Measurements from ENCODE around the gene DCAF8.
A peak's percentile ranks its signal among the peaks of the same experiment; 100 is the strongest.
"Not testable (repeated sequence)": the region's sequence is repeated elsewhere in the genome, so short reads cannot be mapped to it uniquely, and the experiment has no call there.

Gene DCAF8

DNA sequence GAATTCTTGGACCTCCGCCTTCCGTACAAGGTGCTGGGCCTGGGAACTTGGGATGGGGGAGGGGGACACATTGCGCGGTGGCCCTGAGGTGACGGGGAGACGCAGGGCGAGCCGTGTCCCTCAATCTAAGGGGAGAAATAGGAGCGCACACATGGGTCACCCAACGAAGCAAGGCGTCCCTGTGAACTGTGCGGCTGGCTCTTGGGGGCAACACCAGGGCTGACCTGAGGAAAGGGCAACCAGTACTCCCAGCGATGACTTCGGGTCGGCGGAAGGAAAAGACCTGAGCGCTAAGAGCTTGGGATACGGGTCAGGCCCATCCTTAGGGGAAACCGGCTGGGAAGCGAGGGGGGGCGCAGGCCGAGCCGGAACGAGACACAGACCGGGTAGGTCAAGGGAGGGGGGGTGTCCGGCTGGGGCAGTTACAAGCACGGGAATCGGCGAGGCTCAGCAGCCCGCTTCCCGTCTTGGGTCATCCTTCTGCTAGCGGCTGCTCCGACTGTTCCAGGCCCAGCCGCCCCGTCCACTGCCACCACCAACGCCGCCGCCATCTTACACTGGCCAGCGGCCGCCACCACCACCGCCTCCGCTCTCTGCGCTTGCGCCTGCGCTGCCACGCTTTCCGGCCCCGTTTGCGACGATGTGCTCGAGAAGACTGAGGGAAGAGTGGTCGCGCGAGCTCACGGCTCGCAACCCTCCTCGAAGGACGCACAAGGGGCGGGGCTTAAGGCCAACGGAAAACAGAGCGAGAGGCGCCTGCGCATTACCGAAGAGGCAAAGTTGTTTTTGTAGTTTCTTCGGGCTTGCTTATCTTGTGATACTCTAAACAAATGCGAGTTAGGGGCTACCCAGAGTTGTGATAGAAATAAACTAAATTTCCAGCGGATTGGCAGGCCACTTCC, at the start of gene DCAF8:
TSS of gene DCAF8 (minus strand) at position 657 of the 902 bp plus-strand sequence. CDS start 18,541 bp downstream, outside the sequence.
- H3K27me3 Mint-ChIP-seq, result no peaks in the 10 kb centered on the region
- no peaks in the 10 kb centered on the region for H3K9me3 Mint-ChIP-seq
- H3K4me3 Mint-ChIP-seq, result peak within 1 kb of the TSS; percentile 94
- H3K36me3 Mint-ChIP-seq (ENCODE audit: low read depth), result peaks cover 46% of the 10 kb centered on the region
- peak; percentile 97 for DNase-seq
- H3K27ac Mint-ChIP-seq, result peak within 1 kb of the TSS; percentile 99
- H3K4me1 Mint-ChIP-seq (ENCODE audit: low read depth), result peaks cover 53% of the 10 kb centered on the region

DNA sequence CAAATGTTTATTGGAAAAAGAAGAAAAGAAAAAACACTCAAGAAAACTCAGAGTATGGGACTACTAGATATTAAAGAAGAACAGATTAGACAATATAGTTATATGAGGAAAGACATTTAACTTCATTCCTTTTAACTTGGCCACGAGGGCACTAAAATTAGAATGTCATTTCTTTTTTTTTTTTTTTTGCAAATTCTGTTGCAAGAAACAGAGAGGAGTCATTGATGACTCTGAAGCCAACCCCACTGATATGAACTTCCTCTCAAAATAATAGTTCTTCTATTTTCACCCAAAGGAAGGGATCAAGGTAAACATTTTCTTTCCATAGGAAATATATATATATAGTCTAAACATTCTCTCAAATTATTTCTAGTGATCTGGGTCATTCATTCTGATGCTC, 47.2 kb upstream of the DCAF8 start:
- Mint-ChIP-seq H3K9me3 (no peaks in the 10 kb centered on the region), H3K4me1 (ENCODE audit: low read depth) (no peaks in the 10 kb centered on the region), H3K27ac (peak overlapping the region; percentile 60), H3K36me3 (ENCODE audit: low read depth) (peaks cover 95% of the 10 kb centered on the region), H3K4me3 (no peak overlapping the region), H3K27me3 (no peaks in the 10 kb centered on the region)
- no peak for DNase-seq

DNA sequence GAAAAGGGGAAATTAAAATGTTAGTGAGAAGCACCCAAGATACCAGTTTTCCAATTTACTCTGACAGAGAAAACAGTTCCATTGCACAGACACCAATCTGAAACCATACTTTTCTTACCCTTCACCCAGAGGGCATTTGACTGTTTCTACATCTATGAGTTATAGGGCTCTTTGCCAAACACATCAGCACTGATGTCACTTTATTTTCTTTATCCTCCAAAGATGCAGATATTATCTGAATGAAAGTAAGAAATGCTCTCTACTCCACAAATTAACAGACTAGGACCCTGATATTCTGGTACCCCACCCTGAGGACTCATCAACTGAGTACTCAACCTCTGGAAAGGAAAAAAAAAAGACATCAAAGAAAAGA, 46.8 kb upstream of the DCAF8 start:
- Mint-ChIP-seq H3K4me3 (no peak overlapping the region), H3K27me3 (no peaks in the 10 kb centered on the region), H3K9me3 (no peaks in the 10 kb centered on the region), H3K27ac (peak overlapping the region; percentile 60), H3K4me1 (ENCODE audit: low read depth) (no peaks in the 10 kb centered on the region), H3K36me3 (ENCODE audit: low read depth) (peaks cover 93% of the 10 kb centered on the region)
- DNase-seq, result no peak

DNA sequence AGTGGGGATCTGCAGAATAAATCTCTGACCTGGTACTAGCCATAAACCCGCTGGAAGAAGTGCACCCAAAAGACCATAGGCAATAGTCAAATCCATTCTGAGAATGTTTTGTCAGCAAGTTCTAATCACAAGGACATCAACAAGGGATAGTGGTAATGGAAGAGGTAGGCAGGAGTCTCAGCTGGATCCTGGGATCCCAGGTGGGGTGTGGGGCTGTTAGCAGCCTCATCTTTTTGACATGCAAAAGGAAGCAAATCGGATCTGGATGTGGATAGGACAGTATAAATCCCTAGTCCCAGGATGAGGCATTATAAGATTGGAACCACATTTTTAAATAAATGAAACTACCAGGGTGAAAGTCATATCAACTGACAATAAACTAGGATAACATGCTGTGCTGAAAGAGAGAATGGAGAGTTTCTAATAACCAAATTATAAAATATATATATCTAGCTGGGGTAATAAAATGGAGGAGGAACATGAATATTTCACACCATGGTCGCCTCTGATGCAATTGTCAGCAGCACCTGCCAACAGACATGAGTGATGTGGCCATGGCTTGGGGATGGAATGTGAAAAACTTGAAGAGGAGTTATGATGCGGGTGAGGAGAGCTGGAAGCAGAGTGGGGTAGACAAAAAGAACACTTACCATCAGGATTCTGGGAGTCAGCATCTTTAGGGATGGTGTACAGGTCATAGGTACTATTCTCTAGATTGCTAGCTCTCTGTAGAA, 46.3 kb upstream of the DCAF8 start:
- Mint-ChIP-seq H3K4me3 (no peak overlapping the region), H3K27ac (peak overlapping the region; percentile 42), H3K36me3 (ENCODE audit: low read depth) (peaks cover 91% of the 10 kb centered on the region), H3K27me3 (no peaks in the 10 kb centered on the region), H3K9me3 (no peaks in the 10 kb centered on the region), H3K4me1 (ENCODE audit: low read depth) (no peaks in the 10 kb centered on the region)
- no peak for DNase-seq

DNA sequence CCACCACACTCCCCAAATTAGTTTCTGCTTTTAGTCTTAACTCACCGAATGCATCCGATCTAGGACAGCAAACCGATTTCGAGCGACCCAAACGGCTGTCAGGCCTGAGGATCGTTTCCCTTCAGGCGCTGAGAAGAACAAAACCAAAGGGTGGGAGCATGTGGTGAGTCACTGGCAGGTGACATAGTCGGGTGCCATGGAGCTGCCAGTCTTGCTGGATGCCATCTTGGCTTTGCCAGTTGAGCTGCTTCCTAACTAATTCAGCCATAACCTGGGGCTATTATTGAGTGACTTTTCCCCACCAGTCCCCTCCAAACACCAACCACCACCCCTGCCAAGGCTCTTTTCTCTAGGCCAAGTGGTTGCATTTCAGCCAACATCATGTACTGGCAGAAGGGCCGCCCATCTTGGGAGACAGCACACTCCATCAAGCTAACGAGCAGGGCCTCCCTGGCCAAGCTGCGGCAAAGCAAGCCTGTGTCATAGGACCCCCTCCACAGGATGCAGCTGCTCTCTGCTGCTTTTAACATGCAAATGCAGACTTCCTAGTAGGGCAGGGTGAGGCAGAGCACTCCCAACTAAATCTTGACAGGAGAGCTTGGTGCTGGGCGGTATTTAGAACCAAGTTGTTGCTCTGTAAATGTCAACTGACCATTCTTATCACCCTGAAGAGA, 44.9 kb upstream of the DCAF8 start:
- Mint-ChIP-seq H3K9me3 (no peaks in the 10 kb centered on the region), H3K27ac (peak overlapping the region; percentile 26), H3K27me3 (no peaks in the 10 kb centered on the region), H3K4me3 (no peak overlapping the region), H3K36me3 (ENCODE audit: low read depth) (peaks cover 86% of the 10 kb centered on the region), H3K4me1 (ENCODE audit: low read depth) (no peaks in the 10 kb centered on the region)
- no peak for DNase-seq

DNA sequence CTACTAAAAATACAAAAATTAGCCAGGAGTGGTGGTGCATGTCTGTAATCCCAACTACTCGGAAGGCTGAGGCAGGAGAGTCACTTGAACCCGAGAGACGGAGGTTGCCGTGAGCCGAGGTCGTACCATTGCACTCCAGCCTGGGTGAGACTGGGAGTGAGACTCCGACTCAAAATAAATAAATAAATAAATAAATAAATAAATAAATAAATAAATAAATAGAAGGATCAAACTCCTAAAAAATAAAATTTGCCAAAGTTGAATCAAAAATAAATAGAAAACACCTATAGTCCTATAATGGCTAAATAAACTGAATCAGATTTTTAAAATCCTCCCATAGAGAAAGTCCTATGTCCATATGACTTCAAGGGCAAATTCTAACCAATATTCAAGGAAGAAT, 37.8 kb upstream of the DCAF8 start:
- no peaks in the 10 kb centered on the region for H3K9me3 Mint-ChIP-seq
- no peak overlapping the region for H3K27ac Mint-ChIP-seq
- no peaks in the 10 kb centered on the region for H3K4me1 Mint-ChIP-seq (ENCODE audit: low read depth)
- H3K4me3 Mint-ChIP-seq, result no peak overlapping the region
- DNase-seq, result no peak
- no peaks in the 10 kb centered on the region for H3K27me3 Mint-ChIP-seq
- peaks cover 75% of the 10 kb centered on the region for H3K36me3 Mint-ChIP-seq (ENCODE audit: low read depth)

DNA sequence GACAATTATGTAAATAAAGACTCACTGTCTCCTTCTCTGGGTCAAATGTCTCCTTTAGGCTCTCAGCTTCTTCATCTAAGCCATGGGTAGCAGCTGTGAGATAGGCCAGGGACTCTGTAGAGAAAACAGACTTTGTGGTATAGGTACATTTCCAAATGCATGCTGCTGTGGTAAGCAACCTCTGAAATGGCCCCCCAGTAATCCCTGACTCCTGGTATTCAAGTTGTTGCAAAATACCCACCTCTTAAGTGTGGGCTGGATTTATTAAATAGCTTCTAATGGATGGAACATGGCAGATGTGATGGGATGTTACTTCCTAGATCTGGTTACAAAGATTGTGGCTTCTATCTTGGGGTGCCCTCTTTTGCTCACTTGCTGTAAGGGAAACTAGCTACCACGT, 33.7 kb upstream of the DCAF8 start:
- no peak overlapping the region for H3K4me3 Mint-ChIP-seq
- peaks cover 1% of the 10 kb centered on the region for H3K4me1 Mint-ChIP-seq (ENCODE audit: low read depth)
- no peaks in the 10 kb centered on the region for H3K9me3 Mint-ChIP-seq
- peak overlapping the region; percentile 50 for H3K27ac Mint-ChIP-seq
- H3K36me3 Mint-ChIP-seq (ENCODE audit: low read depth), result peaks cover 95% of the 10 kb centered on the region
- DNase-seq, result no peak
- no peaks in the 10 kb centered on the region for H3K27me3 Mint-ChIP-seq

DNA sequence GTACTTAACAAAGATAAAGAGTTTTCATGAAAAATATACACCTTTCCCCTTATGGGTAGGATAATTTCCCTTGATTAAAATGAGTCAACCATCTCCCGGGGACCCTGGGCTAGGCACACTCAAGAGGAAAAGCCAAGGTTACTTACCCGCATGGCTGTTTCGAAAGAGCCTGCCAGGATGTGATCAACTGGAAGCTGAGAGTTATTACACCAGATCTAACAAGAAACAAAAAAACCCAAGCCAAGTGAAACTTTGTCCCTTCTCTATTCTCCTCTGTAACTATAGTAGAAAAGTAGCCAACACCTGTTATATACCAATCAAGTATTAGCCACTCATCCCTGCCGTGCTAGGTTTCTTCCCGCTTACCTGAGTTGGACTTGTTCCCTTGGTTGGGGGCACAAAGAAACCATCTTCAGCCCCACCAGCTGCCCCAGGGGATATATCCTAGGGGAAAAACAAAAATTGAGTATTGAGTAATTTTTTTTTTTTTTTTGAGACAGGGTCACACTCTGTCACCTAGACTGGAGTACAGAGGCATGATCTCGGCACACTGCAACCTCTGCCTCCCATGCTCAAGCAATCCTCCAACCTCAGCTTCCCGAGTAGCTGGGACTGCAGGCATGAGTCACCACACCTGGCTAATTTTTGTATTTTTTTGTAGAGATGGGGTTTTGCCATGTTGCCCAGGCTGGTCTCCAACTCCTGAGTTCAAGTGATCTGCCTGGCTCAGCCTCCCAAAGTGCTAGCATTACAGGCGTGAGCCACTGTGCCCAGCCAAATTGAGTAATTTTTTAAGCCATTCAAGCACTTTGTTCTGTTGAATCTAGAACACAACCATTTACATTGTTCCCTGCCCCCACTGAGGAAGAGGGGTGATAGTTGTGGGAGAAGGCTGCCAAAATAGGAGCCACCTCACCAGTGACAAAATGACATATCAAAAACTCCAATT, 30.9 kb upstream of the DCAF8 start:
- no peak for DNase-seq
- no peaks in the 10 kb centered on the region for H3K9me3 Mint-ChIP-seq
- peak overlapping the region; percentile 58 for H3K27ac Mint-ChIP-seq
- H3K27me3 Mint-ChIP-seq, result no peaks in the 10 kb centered on the region
- H3K36me3 Mint-ChIP-seq (ENCODE audit: low read depth), result peaks cover 98% of the 10 kb centered on the region
- H3K4me3 Mint-ChIP-seq, result no peak overlapping the region
- H3K4me1 Mint-ChIP-seq (ENCODE audit: low read depth), result peaks cover 1% of the 10 kb centered on the region

DNA sequence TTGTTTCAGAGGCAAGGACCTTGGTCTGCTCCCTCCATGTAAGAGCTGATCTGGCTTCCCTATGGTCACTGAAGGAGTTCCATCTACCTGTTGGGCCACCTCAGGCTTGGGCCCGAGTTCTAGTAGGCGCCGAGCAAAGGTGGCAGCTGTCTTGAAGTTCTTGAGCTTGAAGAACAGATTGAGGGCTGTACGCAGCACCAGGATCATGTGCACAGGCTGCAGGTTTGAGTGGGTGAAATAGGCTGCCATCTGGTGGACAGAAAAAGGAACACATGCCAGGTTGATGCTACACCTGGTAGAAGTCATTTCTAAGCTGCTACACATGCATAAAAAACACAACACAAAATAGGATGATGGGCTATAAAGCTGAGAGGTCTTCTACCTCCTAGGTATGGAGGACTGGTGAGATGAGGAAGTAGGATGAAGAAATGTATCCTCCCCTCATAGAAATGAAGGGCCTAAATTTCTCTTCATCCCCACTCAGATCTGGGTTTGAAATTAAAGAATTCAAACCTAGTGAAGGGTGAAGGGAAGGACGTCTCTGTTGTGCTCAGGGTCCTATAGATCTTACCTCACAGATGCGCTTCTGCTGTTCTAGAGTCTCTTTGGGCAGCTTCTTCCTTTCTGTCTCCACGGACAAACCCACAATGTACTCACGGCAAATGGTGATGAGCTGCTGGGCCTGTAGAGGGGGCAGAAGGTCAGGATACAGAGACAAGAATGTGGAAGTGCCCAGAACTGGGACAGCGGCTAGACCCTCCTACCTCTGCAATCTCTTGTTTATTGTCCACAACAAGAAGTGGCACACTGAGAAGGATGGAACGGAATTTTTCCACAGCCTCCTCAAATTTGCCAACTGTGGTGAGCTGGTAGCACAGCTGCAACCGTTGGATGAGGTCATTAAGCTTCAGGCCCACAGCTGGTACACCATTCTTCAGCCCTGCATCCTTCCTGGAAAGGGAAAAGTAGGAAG, 29.2 kb upstream of the DCAF8 start:
- H3K36me3 Mint-ChIP-seq (ENCODE audit: low read depth), result peaks cover 83% of the 10 kb centered on the region
- H3K9me3 Mint-ChIP-seq, result no peaks in the 10 kb centered on the region
- no peak overlapping the region for H3K4me3 Mint-ChIP-seq
- DNase-seq, result peak; percentile 64
- no peaks in the 10 kb centered on the region for H3K27me3 Mint-ChIP-seq
- H3K27ac Mint-ChIP-seq, result peak overlapping the region; percentile 68
- H3K4me1 Mint-ChIP-seq (ENCODE audit: low read depth), result peaks cover 1% of the 10 kb centered on the region

DNA sequence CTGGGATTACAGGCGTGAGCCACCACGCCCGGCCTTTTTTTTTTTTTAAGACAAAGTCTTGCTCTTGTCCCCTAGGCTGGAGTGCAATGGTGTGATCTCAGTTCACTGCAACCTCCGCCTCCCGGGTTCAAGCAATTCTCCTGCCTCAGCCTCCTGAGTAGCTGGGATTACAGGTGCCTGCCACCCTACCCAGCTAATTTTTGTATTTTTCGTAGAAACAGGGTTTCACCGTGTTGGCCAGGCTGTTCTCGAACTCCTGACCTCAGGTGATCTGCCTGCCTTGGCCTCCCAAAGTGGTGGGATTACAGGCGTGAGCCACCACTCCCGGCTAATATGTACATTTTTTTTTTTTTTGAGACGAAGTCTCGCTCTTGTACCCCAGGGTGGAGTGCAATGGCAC, 25.4 kb upstream of the DCAF8 start:
- H3K27ac Mint-ChIP-seq, H3K9me3 Mint-ChIP-seq, H3K4me3 Mint-ChIP-seq, DNase-seq, H3K27me3 Mint-ChIP-seq: not testable (repeated sequence)
- H3K36me3 Mint-ChIP-seq (ENCODE audit: low read depth), result peaks cover 63% of the 10 kb centered on the region
- H3K4me1 Mint-ChIP-seq (ENCODE audit: low read depth), result peaks cover 20% of the 10 kb centered on the region

DNA sequence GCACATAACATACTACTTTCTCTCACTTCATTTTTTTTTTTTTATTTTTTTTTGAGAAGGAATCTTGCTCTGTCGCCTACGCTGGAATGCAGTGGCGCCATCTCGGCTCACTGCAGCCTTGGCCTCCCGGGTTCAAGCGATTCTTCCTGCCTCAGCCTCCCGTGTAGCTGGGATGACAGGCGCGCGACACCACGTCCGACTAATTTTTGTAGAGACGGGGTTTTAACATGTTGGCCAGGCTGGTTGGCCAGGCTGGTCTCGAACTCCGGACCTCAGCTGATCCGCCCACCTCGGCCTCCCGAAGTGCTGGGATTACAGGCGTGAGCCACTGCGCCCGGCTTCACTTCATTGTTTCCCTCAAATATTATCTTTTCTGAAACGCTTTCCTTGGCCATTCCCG, 23.2 kb upstream of the DCAF8 start:
- Mint-ChIP-seq H3K36me3 (ENCODE audit: low read depth) (peaks cover 64% of the 10 kb centered on the region), H3K4me3 (peak overlapping the region; percentile 98), H3K27ac (no peak overlapping the region), H3K27me3 (no peaks in the 10 kb centered on the region), H3K9me3 (no peaks in the 10 kb centered on the region), H3K4me1 (ENCODE audit: low read depth) (peaks cover 23% of the 10 kb centered on the region)
- no peak for DNase-seq

DNA sequence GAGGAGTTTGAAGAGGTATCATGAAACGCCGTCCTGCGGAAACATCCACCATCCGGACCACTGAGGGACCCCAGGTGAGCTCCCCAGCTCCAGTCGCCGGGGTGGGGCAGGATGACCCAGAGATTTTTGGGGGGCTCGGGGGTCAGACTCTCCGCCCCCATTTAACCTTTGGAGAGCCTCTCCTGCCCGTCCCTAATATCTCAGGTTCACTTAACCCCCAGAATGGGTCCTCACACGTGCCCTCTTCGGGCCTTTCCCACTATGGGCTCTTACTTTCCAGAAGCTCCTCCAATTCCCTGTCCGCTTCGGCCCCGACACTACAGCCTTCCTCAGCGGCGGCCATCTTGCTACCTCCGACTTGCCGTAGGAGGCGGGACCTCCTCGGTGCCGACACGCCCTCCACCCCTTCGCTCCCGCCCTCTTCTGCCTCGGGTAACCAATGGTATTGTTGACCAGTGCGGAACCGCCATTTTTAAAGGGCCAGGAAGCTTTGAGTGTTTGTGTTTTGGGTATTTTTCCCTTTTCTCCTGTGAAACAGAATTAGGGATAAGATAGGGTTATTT, 22.5 kb upstream of the DCAF8 start, which contains the start of gene PEX19:
TSS of gene PEX19 (minus strand) at position 352 of the 563 bp plus-strand sequence. CDS start at position 343, 9 bp downstream.
- Mint-ChIP-seq H3K27me3 (no peaks in the 10 kb centered on the region), H3K4me1 (ENCODE audit: low read depth) (peaks cover 23% of the 10 kb centered on the region), H3K4me3 (peak within 1 kb of the TSS; percentile 98), H3K9me3 (no peaks in the 10 kb centered on the region), H3K27ac (peak within 1 kb of the TSS; percentile 96), H3K36me3 (ENCODE audit: low read depth) (peaks cover 64% of the 10 kb centered on the region)
- DNase-seq, result peak; percentile 96

All from activated T-cell treated with anti-CD3 and anti-CD28 coated beads, Interleukin-2, amount 50 U/mL, for 24 hours (primary cell).